GM18519 (cell line): ENCODE measurements around the gene GANAB.
"Not testable (repeated sequence)": the region's sequence is repeated elsewhere in the genome, so short reads cannot be mapped to it uniquely, and the experiment has no call there.

ENCODE experiments used
- ATAC-seq: cut with Tn5 transposase; IDR thresholded peaks from one replicate; pipeline ENCODE4 v1.9.1; 2021; ENCODE audit warnings: mild to moderate bottlenecking, moderate library complexity; ENCODE audit not compliant: unreplicated experiment, low FRiP score

GANAB gene

DNA sequence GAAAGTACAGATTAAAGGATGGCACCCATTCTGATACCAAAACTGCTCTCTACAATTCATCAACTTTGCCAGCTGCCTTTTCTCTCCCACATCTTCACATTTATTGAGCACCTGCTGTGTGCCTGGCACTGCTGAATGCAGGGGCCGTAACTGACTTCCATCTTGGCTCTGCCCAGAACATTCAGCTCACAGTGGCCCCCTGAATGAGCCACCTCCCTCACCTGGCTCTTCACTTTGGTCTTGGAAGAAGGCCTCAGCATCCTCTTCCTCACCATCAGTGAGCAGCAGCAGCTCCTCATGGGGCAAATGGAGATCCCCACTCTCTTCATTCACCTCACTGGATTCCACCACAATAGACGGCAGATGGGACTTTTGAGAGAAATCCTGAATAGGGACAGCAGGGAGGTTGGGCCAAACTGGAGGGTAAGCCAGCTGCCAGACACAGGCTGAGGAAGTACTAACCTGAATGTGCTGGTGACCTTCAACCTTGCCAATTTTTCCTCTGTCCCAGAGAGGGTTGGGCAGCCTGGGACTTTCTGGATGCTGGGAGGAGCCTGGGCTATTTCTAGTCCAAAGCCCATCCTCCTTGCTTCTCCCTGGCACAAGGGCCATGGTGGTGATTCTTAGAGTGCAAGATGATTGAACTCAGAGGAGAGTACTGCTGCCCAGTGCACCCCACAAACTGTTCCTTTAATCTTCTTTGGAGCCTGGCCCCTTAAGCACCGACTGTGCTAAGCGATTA, 23.2 kb upstream of the GANAB start:
- no peak for ATAC-seq

DNA sequence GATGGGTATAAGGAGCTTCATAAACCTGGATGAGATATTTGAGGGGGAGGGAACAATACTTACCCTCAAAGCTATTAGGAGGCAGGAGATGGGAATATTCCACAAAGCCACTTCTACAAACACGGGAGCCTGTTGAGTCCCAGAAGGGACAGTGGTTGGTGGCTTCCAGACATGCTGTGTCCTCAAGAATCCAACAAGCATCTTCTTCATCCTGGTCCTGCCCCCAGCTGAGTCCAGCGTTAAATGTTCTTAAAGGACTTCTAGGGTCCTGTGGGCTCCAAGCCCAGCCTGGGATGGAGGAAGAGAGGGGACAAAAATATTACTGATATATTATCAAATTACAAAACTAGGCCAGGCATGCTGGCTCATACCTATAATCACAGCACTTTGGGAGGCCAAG, 21.0 kb upstream of the GANAB start:
- no peak for ATAC-seq

DNA sequence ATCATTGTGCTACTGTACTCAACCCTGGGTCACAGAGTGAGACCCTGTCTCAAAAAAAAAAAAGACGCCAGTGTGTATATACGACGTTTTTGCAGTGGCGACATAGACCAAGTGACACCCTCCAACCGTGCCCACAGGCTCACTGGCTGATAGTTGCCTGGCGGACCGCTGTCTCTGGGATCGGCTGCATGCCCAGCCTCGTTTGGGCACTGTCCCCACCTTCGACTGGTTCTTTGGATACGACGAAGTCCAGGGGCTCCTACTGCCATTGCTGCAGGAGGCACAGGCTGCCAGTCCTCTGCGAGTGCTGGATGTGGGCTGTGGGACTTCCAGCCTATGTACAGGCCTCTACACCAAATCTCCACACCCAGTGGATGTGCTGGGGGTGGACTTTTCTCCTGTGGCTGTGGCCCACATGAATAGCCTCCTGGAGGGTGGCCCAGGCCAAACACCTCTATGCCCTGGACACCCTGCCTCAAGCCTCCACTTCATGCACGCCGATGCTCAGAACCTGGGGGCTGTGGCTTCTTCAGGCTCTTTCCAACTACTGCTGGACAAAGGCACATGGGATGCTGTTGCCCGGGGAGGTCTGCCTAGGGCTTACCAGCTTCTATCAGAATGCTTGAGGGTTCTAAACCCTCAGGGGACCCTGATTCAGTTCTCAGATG, 20.0 kb upstream of the GANAB start:
- no peak for ATAC-seq

DNA sequence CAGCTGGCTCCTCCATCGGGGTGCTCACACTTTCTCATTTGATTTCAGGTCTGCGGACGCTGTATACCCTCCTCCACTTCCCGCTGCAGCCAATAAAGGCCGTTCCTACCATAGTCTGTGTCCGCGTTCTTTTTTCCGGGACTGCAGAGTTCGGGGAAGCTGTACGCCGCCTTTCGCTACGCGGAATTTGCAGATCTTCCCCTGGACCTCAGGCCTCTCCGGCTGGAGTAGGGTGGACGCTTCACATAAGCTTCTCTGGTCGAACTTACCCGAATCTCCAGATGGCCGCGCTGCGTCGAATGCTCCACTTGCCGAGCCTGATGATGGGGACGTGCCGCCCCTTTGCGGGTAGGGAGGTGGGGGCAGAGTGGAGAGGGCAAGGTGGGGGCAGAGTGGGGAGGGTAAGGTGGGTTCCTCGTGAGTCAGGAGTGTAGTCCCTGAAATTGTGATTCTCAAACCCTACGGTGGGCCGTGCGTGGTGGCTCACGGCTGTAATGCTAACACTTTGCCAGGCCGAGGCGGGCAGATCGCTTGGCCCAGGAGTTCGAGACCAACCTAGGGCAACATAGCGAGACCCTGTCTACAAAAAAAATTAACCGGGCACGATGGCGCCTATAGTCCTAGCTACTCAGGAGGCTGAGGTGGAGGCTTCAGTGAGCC, 19.3 kb upstream of the GANAB start:
- ATAC-seq: no peak

DNA sequence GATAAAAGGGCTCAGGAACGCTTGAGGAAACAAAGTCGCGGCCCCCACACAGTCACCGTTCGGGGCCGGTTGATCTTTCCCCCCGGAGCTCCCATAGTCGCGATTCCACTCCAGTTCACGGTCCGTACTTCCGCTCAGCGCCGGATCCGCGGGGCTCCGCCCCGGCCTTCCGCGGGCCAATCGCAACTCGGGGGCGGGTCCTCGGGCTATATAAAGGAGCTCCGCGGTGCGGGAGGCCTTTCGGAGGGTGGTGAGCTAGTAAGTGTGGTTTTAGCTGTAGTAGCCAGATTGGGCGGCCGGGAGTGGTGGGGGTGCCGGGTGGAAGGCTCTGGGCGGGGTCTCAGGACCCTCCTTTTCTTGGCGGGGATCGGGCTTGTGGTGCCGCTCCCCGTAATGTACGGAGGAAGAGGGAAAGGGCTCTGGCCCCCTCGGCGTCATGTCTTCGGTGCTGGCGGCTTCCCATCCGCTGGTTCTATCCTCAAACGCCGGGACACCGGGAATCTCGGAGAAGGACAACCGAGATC, 18.7 kb upstream of the GANAB start, which contains the start of the genes C11orf98 and CSKMT:
Gene C11orf98, minus strand, starts transcription at position 136 of the 524 bp plus-strand sequence. Its CDS starts 41 bp downstream, at position 95.
Gene CSKMT, plus strand, starts transcription at position 238 of the 524 bp plus-strand sequence. CDS start 568 bp downstream, outside the sequence.
- ATAC-seq: peak; percentile 50

DNA sequence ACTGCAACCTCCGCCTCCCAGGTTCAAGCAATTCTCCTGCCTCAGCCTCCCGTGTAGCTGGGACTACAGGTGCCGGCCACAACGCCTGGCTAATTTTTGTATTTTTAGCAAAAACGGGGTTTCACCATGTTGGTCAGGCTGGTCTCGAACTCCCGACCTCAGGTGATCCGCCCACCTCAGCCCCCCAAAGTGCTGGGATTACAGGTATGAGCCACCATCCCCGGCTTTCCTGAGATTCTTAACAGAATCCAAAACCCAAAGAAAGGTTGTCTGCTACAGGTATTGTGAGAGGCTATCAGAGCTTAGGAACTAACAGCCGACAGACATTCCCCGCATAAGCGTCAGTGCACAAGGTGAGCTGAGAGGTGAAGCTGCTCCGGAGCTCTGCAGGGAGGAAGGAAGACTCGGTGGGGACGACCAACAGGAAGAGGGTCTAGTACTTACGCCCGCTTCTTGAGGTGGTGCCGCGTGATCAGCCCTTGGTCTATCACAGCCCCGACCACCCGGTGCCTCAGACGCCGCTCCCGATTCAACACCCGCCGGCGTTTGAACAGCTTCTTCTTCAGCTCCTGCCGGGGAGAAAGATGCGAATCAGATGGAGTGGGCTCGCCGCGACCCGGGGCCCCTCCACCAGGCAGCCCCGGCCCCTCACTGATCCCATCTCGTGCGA, 18.1 kb upstream of the GANAB start:
- peak; percentile 21 for ATAC-seq

DNA sequence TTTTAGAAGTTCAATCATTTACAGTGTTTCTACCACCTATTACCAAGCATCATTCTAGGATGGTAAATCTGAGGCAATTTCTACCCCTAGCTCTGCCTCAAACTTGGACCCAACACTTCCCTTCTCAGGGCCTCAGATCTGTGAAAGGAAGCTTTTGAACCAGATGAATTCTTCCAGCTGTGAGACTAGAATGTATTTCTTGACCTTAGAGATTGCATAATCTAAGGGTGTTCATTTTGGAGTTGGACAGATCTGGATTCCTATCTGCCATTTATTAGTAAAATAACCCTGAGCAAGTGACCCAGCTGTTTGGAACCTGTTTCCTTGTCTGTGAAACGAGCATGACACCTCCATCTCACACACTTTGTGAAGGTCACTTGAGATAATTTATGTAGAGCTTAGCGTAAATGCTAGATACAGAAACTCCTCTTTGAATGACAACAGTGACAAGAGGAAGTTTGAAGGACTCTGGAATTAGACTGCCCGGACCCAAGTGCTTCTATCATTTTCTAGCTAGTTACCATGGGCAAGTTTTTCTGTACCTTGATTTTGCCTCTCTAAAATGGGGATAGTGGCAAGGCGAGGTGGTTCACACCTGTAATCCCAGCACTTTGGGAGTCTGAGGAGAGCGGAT, 10.5 kb upstream of the GANAB start:
- ATAC-seq: no peak

DNA sequence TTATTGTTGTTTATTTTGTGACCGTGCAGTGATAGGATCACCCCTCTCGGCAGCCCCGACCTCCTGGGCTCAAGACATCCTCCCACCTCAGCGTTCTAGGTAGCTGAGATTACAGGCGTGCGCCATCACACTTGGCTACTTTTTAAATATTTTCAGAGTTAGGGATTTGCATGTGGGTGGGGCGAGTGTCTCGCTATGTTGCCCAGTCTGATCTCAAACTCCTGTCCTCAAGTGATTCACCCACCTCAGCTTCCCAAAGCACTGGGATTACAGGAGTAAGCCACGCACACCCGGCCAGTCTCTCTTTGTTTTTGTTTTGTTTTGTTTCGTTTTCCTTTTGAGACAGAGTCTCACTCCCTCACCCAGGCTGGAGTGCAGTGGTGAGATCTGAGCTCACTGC, 7.9 kb upstream of the GANAB start:
- no peak for ATAC-seq

DNA sequence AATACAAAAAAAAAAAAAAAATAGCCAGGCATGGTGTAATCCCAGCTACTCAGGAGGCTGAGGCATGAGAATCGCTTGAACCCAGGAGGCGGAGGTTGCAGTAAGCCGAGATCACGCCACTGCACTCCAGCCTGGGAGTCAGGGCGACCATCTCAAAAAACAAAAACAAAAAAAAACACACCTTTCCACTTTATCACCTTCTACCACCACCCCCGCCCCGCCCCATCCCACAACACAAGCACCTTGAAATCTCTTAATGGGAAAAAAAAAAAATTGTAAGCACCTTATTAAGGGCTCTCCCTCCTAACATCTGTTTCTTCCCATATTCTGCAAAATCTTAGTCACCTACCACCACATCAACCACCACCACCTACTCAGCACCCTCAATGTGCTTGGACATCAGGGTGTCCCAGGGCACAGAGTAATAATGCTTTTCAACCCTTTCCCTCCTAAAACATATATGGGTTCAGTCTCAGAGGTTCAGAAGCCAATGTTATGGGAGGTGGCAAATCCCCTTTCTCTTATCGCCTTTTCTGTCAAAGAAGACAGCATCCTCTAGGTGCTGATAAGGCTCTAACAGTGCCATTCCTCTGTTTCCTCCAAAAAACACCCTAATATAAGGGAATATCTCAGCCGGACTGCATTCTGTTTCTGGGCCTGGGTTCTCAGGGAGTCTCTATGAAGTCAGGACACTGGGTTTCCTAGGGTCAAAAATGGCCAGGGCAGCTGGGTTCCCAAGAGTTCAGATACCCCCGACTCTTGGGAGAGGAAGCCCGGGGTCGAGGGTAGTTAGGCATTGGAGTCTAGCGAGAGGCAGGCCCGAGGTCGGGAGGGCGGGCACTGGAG, 6.0 kb upstream of the GANAB start:
- no peak for ATAC-seq

DNA sequence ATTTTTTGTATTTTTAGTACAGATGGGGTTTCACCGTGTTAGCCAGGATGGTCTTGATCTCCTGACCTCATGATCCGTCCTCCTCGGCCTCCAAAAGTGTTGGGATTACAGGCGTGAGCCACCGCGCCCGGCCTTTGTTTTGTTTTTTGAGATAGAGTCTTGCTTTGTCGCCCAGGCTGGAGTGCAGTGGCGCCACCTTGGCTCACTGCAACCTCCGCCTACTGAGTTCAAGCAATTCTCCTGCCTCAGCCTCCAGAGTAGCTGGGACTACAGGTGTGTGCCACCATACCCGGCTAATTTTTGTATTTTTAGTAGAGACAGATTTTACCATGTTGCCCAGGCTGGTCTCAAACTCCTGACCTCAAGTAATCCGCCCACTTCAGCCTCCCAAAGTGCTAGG, 3.9 kb upstream of the GANAB start:
- ATAC-seq: not testable (repeated sequence)

DNA sequence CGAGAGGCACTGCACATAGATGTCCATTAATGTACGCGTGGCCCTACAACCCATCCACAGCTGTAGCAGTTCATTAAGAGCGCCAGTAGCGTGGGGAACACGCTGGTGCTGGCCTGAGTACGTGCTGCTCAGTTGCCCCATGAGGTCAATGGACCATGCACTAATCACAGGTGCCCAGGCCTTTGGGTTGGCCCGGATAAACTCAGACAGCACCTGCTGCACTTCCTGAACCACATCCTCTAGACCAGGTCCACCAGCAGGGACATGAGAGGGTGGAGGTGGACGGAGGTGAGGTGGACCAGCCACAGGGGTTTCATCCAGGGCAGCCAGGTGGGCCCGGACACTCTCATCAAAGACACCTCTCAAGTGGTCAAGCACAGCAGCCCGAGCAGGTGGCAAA, 3.1 kb upstream of the GANAB start:
- ATAC-seq: no peak

DNA sequence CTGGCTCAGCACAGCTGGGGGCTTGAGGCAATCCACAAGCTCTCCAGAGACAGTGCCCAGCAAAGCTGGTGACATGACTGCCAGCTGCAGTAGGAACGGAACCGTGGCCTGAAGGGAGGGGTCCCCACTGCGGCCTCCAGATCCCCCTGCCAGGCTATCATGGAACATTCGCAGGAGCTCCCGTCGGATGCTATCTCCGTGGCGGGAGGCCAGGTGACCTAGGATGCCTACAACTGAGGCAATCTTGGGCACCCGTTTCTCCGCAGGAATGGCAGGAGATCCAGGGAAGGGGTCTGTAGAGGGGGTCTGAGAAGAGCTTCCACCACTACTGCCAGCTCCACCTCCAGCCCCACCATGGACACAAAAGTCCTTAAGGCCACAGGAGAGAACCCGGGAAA, 2.6 kb upstream of the GANAB start:
- no peak for ATAC-seq

DNA sequence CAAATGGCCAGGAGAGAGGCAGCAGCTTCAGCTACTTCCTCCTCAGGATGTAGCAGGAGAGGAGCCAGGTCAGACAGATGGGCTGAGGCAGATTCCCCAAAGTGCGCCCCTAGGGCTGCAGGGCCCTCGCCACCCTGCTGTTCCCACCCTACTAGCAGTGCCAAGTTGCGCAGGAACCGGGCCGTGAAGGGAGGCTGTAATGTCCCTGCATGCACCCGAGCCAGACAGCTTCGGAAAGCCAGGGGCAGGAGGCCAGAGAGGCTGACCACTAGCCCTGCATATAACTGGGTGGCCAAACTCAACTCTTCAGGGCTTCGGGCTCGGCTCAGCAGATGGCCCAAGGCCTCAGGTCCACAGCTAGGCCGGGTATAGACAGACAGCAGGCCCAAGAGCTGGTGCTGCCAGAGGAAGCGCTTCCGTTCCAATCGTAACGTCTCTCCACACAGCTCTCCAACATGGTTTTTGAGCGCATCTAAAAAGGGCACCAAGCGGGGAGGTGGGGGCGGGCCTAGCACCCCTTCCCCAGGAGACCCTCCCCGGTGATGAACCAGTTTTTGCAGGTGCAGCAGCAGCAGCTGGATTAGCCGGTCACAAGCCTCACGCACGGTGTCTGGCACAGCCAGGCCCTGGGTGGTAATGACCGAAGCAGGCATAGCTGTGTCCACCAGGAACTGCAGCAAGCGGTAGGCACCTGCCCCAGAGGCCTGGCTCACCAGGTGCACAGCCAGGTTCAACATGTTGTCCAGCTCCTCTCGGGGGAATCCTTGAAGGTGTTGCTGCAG, 2.0 kb upstream of the GANAB start:
- ATAC-seq: no peak

DNA sequence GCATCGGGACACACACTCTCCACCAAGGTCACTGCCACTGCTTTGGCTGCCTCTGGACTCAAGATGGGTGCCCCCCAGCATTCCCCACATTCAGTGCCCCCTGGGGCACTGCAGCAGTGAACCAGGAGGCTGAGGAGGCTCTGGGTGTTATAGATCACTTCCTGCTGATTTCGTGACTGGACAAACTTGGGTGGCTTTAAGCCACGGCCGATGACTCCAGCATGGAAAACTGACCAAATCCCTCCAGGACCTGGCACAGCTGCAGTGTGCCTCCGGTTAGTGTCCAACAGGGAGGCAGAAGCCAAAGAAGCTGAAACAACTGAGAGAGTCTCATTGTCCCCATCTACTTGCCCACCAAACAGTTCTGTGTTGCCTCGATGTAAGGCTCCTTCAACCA, 1.2 kb upstream of the GANAB start:
- ATAC-seq: no peak

DNA sequence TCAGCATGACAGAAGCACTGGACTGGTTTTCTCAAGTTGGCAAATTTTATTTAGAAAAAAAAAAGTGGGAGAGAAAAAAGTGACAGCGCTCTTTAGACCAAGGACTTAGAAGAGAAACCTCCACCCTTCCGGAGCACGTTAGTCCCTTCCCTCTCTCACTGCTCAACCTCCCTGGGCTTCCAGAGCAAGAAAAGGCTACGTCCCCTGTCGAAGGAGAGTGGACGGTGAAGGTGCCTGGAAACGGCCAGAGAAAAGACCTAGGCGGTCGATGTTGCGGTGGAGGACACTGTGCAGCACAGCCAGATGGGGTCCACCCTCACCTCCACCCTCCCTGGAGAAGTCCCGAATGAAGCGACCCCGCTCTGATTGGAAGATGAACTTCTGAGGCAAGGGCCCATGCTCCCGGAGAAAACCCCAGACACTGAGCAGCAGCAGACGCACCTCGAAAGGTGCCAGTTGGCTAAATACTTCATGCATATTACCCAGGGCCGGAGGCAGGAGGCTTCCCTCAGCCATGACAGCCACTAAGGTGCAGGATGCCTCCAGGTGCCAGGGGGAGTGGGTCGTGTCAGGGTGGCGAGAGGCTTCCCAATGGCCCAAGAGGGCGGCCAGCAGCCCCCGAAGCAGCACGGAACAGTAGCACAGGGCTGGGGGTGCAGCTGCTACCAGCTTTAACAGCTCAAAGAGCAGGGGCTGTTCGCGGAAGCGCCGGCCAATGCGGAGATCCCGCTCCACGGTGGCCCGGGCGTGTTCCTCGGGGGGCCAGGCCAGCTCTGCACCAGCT, 604 bp upstream of the GANAB start:
- no peak for ATAC-seq

DNA sequence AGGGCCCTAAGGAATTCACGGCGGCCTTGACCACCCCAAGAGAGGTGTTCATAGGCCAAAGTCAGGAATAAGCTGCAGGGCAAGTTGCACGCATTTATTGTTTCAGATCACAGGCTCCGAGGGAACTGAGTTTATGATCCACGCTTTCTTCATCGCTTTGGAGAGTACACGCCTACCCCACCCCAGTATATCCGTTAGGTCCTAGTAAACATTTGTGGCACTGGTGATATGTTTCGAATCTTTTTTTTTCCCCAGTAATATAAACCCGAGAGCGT, 805 bp downstream of the GANAB start:
- no peak for ATAC-seq

DNA sequence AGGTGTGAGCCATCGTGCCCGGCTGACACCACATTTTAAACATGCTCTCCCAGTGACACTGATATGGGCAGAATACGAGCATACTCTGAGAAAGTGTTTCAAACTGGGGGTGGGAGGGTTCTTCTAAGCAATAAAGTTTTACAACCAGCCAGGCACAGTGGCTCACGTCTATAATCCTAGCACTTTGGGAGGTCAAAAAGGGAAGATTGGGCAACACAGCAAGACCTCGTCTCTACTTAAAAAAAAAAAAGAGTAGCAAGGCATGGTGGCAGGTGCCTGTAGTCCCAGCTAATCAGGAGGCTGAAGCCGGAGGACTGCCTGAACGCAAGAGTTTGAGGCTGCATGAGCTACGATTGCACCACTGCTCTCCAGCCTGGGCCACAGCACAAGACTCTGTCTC, 2.2 kb downstream of the GANAB start:
- ATAC-seq: no peak

DNA sequence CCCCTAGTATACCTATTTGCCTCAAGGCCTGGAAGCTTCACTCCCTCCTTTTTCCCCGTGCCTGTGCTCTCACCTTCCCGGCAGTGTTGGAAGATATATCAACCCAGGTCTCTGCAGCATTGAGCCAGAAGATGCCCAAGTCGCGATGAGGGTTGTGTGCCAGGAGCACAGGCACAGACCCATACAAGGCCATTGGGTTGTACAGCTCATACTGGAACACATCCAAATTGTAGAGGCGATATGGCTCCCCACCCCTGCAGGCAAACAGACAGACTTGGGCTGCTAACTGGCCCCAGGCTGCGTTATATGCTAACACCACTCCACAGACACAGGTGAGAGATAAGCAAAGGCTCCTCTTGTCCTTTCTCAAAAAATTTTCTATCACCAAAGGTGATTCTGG, 13.9 kb downstream of the GANAB start:
- no peak for ATAC-seq
